Activated CD4-positive, alpha-beta memory T cell treated with anti-CD3 and anti-CD28 coated beads for 36 hours (primary cell): ENCODE data around the gene C19orf53. TPM values are rescaled to one million over a fixed set of nuclear protein-coding genes. Genes with fewer than 3 reads are reported as not detected.

Experiments used
- CTCF ChIA-PET: fragments of 350-600 bp; sonication (Branson Sonifier 250); formaldehyde crosslinking; loops from one replicate; lab custom pipeline; 2021; ENCODE audit warnings: antibody characterized with exemption, inconsistent platforms; lab: Charles Lee
- POLR2A ChIA-PET: fragments of 350-600 bp; sonication (Branson Sonifier 250); formaldehyde crosslinking; loops from one replicate; lab custom pipeline; 2021; ENCODE audit warnings: antibody characterized with exemption; lab: Charles Lee
- DNase-seq: peaks from one replicate; pipeline ENCODE4 v3.0.0-alpha.2; 2020
- H3K27ac Mint-ChIP-seq: one replicate; pipeline ENCODE4 v1.8.0; 2021; ENCODE audit warnings: mixed read lengths
- H3K27me3 Mint-ChIP-seq: one replicate; pipeline ENCODE4 v1.8.0; 2021; ENCODE audit warnings: mixed read lengths
- H3K36me3 Mint-ChIP-seq: one replicate; pipeline ENCODE4 v1.8.0; 2021; ENCODE audit warnings: mixed read lengths
- H3K4me1 Mint-ChIP-seq: one replicate; pipeline ENCODE4 v1.8.0; 2021; ENCODE audit warnings: low read depth, mixed read lengths
- H3K4me3 Mint-ChIP-seq: one replicate; pipeline ENCODE4 v1.8.0; 2021; ENCODE audit warnings: mild to moderate bottlenecking, mixed read lengths
- H3K9me3 Mint-ChIP-seq: one replicate; pipeline ENCODE4 v1.8.0; 2021; ENCODE audit warnings: mixed read lengths
- intact Hi-C: fragments of 100-400 bp; cut with micrococcal nuclease; formaldehyde crosslinking; loops from one replicate; pipeline ENCODE4 v1.15.1; 2023
- total RNA-seq, 2 experiments: library from RNA; stranded (reverse); gene quantifications; one replicate each; pipeline ENCODE4 v1.2.3, GENCODE V29; 2021

C19orf53 gene
- 100 to 1,000 TPM; 124 to 142 TPM for total RNA-seq

DNA sequence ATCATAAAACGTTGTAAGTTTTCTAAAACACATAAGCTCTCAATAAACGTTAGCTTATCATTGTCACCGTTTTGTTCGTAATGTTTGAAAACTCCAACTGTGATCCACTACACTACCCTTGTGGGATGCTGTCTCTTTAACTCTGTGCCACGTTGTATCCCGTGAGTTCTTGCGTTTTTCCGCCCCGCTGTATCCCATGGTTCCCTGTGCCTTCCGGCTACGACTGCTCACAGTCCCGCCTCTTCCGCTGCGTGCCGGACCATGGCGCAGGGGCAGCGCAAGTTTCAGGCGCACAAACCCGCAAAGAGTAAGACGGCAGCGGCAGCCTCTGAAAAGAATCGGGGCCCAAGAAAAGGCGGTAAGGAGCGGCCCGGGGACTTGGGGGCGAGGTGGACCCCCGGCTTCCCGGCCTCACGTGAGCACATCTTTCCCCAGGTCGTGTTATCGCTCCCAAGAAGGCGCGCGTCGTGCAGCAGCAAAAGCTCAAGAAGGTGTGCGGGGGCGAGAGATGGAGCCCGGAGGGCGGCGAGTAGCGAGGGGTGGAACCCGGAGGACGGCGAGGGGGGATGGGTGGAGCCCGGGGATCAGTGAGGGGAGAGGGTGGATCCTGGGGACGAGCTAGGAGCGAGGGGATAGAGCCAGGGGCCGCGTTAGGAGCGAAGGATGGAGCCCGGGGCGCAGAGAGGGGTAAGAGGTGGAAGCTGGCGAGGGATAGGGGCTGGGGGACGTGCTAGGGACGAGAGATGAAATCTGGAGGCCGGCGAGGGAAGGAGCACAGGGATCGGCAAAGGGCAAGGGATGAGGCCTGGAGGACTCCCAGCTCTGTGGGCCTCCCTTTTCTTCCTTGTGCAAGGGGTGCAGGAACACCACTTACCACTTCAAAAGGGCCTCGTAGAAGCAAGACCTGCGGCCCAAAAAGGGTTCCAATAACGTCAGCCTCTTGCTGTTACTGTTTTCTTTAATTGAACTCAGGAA is at the start of gene C19orf53:
C19orf53 (plus strand) TSS at position 240 of the 975 bp plus-strand sequence; CDS start at position 262, 22 bp downstream.
- Mint-ChIP-seq H3K27ac (peak within 1 kb of the TSS; percentile 96), H3K4me3 (peak within 1 kb of the TSS; percentile 96), H3K4me1 (peaks cover 21% of the 10 kb centered on the region), H3K36me3 (peaks cover 12% of the 10 kb centered on the region), H3K9me3 (no peaks in the 10 kb centered on the region), H3K27me3 (no peaks in the 10 kb centered on the region)
- DNase-seq: peak; percentile 93
- intact Hi-C loops: loop anchor here (10.0 kb wide), 1 partner anchor 310 kb away; the partner anchor contains the start of gene C19orf67
- POLR2A ChIA-PET: interaction anchor here (0.6 to 2.6 kb wide), 14 partner anchors 9 to 610 kb away, joined by 3 to 14 read pairs (median 6); partner anchors contain the start of genes MRI1 and ZSWIM4
- CTCF ChIA-PET: interaction anchor here (0.6 to 3.5 kb wide), 8 partner anchors 9 to 216 kb away, joined by 3 to 30 read pairs (median 8); a partner anchor contains a TSS

DNA sequence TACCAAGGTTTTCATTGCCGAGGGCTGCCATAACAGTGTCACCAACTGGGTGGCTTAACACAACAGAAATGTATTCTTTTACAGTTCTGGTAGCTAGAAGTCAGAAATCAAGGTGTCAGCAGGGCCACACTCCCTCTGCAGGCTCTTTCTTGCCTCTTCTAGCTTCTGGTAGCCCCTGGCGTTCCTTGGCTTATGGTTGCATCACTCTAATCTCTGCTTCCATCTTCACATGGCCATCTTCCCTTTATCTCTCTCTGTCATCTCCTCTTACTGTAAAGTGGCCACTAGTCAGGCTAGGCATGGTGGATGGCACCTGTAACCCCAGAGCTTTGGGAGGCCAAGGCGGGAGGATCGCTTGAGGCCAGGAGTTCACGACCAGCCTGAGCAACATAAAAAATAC is 47.9 kb upstream of the C19orf53 start:
- ChIA-PET POLR2A (no interaction called here), CTCF (no interaction called here)
- H3K36me3 Mint-ChIP-seq: no peaks in the 10 kb centered on the region
- H3K4me1 Mint-ChIP-seq: peaks cover 18% of the 10 kb centered on the region
- intact Hi-C loops: no loop called here
- no peak for DNase-seq
- no peaks in the 10 kb centered on the region for H3K9me3 Mint-ChIP-seq
- H3K27me3 Mint-ChIP-seq: no peaks in the 10 kb centered on the region
- no peak overlapping the region for H3K4me3 Mint-ChIP-seq
- H3K27ac Mint-ChIP-seq: no peak overlapping the region

DNA sequence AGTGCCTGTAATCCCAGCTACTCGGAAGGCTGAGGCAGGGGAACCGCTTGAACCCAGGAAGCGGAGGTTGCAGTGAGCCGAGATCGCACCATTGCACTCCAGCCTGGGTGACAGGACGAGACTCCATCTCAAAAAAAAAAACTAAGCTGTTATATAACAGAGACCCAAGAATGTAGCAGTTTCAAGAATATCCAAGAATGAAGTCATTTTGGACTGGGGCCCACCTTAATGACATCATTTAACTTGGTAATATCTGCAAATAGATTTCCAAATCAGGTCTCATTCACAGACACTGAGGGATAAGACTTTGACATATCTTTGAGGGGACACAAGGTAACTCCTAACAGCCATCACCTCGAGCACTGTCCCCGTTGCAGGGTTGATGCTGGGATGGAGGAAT is 46.5 kb upstream of the C19orf53 start:
- no peaks in the 10 kb centered on the region for H3K36me3 Mint-ChIP-seq
- H3K27me3 Mint-ChIP-seq: no peaks in the 10 kb centered on the region
- H3K27ac Mint-ChIP-seq: no peak overlapping the region
- intact Hi-C loops: no loop called here
- ChIA-PET CTCF (no interaction called here), POLR2A (no interaction called here)
- H3K4me1 Mint-ChIP-seq: peaks cover 22% of the 10 kb centered on the region
- H3K4me3 Mint-ChIP-seq: no peak overlapping the region
- no peaks in the 10 kb centered on the region for H3K9me3 Mint-ChIP-seq
- DNase-seq: no peak

DNA sequence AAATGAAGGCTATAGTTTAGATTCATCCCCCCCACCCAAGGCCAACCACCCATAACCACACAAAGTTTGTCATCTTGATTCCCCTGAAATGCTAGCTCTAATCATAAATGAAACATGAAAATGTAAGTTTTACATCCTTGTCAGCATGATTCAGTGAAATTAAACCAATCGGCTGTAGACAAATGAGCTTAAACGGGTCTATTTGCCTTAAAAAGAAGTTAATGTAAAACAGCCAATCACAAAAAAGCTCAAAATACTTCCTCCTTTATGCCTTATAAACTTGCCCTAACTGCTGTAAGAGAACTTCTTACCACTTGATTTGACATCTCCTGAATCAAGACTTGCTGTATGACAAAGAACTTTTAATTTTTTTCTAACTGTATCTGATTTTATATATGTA is 44.4 kb upstream of the C19orf53 start:
- POLR2A ChIA-PET: no interaction called here

DNA sequence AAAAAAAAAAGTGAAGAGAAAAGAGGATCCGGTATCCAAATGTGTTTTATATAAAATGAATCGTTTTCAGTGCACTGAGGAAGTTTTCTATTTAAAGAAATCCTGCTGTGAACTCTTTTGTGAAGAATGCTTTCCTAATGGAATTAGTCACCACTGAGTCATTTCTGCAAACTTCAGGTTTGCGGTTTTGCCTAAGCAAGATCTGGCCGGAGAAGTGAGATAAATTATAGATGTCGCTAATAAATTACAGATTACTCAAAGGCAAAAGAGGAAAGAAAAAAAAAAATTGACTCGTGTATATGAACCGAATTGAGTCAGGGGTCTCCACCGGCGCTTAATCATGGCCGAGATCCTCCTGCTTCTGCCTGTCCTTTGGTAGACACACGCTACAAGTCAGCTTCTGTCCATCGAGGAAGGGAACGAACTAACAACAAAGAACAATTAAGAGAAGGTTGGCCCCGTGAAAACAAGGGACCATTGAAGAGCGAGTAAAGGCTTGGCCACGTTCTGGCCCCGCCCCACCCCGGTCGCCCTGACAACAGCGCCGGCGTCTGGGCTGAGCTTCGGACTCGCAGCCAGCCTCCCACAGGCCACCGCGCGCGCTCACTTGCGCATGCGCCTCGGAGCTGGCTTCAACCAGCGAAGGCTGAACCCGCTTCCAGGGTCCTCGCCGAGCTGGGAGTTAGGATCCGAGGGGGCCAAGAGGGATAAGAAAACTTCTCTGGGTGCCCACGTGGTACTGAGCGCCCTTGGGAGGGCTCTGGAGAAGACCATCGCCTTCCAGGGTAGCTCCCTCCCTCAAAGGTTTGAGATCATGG is 42.9 kb upstream of the C19orf53 start:
- Mint-ChIP-seq H3K4me1 (peaks cover 22% of the 10 kb centered on the region), H3K9me3 (no peaks in the 10 kb centered on the region), H3K4me3 (peak overlapping the region; percentile 79), H3K27me3 (no peaks in the 10 kb centered on the region), H3K36me3 (no peaks in the 10 kb centered on the region), H3K27ac (peak overlapping the region; percentile 96)
- intact Hi-C loops: loop anchor here (1.0 to 5.0 kb wide), 2 partner anchors 16 to 131 kb away; a partner anchor contains a TSS
- DNase-seq: peak; percentile 96
- ChIA-PET CTCF (interaction anchor here (0.6 to 1.3 kb wide), 8 partner anchors 9 to 406 kb away, joined by 3 to 7 read pairs (median 4); partner anchors contain the start of gene C19orf53), POLR2A (interaction anchor here (1.0 to 1.5 kb wide), 6 partner anchors 17 to 115 kb away, joined by 3 to 13 read pairs (median 5); partner anchors contain the start of genes C19orf53 and ZSWIM4)

More for the DNA sequence above, 44.4 kb upstream of the C19orf53 start:
- Mint-ChIP-seq H3K27me3 (no peaks in the 10 kb centered on the region), H3K9me3 (no peaks in the 10 kb centered on the region), H3K4me1 (peaks cover 22% of the 10 kb centered on the region), H3K36me3 (no peaks in the 10 kb centered on the region), H3K4me3 (peak overlapping the region; percentile 9), H3K27ac (peak overlapping the region; percentile 96)
- intact Hi-C loops: loop anchor here (5.0 kb wide), 1 partner anchor 132 kb away; no protein-coding TSS in a partner anchor
- CTCF ChIA-PET: interaction anchor here (0.6 to 1.2 kb wide), 6 partner anchors 8 to 140 kb away, joined by 3 to 4 read pairs (median 3); partner anchors contain the start of gene C19orf53
- no peak for DNase-seq

DNA sequence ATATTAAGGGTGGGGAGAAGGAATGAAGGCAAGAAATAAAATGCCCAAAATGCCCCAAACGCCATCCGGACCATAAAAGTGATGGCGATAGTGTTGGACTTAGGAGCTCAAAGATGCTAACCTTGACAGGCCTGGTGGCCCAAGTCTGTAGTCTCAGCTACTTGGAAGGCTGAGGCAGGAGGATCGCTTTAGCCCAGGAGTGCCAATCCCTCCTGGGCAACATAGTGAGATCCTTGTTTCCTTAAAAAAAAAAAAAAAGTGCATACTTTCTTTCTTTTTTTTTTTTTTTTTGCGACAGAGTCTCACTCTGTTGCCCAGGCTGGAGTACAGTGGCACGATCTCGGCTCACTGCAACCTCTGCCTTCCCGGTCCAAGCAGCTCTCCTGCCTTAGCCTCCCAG is 41.9 kb upstream of the C19orf53 start:
- Mint-ChIP-seq H3K27ac (peak overlapping the region; percentile 80), H3K4me1 (peaks cover 22% of the 10 kb centered on the region), H3K27me3 (no peaks in the 10 kb centered on the region), H3K36me3 (no peaks in the 10 kb centered on the region), H3K4me3 (peak overlapping the region; percentile 79), H3K9me3 (no peaks in the 10 kb centered on the region)
- DNase-seq: no peak
- ChIA-PET CTCF (interaction anchor here (1.0 to 1.3 kb wide), 5 partner anchors 10 to 129 kb away, joined by 4 to 6 read pairs (median 4); a partner anchor contains a TSS), POLR2A (interaction anchor here (1.0 to 1.5 kb wide), 4 partner anchors 21 to 63 kb away, joined by 3 to 8 read pairs (median 4); partner anchors contain the start of genes C19orf53 and ZSWIM4)
- intact Hi-C loops: loop anchor here (5.0 kb wide), 1 partner anchor 130 kb away; no protein-coding TSS in a partner anchor

DNA sequence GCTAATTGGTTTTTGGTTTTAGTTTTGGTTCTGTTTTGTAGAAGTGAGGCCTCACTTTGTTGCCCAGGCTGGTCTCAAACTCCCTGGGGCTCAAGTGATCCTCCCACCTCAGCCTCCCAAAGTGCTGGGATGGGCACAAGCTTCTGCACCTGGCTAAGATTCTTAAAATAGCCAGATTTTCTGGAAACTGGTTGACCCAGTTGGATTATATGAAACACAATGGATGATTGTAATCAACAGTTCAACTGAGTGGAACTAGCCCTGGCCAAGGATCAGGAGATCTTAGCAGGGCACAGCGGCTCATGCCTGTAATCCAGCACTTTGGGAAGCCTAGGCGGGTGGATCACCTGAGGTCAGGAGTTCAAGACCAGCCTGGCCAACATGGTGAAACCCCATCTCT is 39.5 kb upstream of the C19orf53 start:
- no peaks in the 10 kb centered on the region for H3K36me3 Mint-ChIP-seq

DNA sequence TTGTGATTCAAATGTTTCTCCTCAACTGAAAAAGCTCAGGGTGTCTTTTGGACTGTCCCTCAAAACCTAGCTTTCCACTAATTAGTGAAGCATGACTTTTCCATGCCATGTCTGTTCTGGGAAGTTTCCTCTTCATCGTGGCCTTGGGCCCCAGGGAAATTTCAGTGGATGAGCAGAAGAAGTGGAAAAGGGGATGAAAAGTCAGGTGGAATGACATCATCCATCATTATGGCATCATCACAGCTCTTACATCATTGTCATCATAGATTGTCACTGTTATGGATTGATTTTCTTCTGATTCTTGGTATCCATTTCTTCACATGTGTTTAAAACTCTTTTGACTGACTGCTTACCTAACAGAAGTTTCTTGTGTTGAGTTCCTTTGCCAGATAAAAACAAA is 36.2 kb upstream of the C19orf53 start:
- CTCF ChIA-PET: interaction anchor here (0.6 kb wide), 1 partner anchor 265 kb away, joined by 3 read pairs; no protein-coding TSS in a partner anchor
- intact Hi-C loops: no loop called here
- no peak overlapping the region for H3K4me3 Mint-ChIP-seq
- H3K9me3 Mint-ChIP-seq: no peaks in the 10 kb centered on the region
- no peaks in the 10 kb centered on the region for H3K36me3 Mint-ChIP-seq
- no peaks in the 10 kb centered on the region for H3K27me3 Mint-ChIP-seq
- DNase-seq: no peak
- no peaks in the 10 kb centered on the region for H3K4me1 Mint-ChIP-seq
- POLR2A ChIA-PET: no interaction called here
- H3K27ac Mint-ChIP-seq: no peak overlapping the region

More for the DNA sequence above, 39.5 kb upstream of the C19orf53 start:
- H3K9me3 Mint-ChIP-seq: no peaks in the 10 kb centered on the region
- no peak overlapping the region for H3K4me3 Mint-ChIP-seq
- POLR2A ChIA-PET: no interaction called here
- peaks cover 20% of the 10 kb centered on the region for H3K4me1 Mint-ChIP-seq
- no peak overlapping the region for H3K27ac Mint-ChIP-seq
- no peaks in the 10 kb centered on the region for H3K27me3 Mint-ChIP-seq
- DNase-seq: no peak
- CTCF ChIA-PET: no interaction called here
- intact Hi-C loops: loop anchor here (5.0 kb wide), 1 partner anchor 128 kb away; no protein-coding TSS in a partner anchor

DNA sequence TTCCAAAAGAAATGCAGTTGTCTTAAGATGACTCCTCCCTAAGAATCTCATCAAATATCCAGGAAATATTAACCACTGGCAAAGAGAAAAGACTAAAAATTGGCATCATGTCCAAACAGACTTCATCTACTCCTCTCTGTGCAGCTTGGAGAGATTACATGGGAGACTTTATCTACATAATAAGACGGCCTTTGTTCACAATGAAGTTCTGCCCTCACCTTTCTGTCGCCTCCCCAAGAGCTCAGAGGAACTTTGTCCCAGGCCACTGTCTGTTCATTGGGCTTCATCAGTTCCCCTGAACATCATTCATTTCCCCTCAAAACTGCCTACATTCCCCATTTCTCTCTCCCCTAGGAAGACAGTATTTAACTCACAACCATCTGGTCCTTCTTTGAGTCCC is 32.4 kb upstream of the C19orf53 start:
- intact Hi-C loops: no loop called here
- H3K9me3 Mint-ChIP-seq: peaks cover 1% of the 10 kb centered on the region
- POLR2A ChIA-PET: no interaction called here

DNA sequence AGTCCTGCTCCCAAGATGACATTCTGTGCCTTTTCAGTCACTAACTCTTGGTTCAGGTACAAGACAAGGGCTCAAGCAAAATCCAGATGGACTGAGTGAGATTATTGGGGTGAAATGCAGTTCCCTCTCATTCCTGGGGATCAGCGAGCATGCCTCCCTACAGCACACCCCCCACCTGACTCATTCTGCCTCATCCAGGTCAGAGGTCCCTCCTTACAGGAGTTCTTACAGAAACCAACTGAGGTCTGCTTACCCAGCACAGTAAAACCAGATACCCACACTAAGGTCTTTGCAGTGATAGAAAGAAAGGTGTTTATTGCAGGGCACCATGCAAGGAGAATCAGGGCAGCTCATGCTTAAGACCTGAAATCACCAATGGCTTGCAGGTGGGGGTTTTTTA is 31.5 kb upstream of the C19orf53 start:
- no peak for DNase-seq
- H3K9me3 Mint-ChIP-seq: peaks cover 7% of the 10 kb centered on the region
- peaks cover 8% of the 10 kb centered on the region for H3K4me1 Mint-ChIP-seq
- H3K36me3 Mint-ChIP-seq: no peaks in the 10 kb centered on the region
- ChIA-PET CTCF (no interaction called here), POLR2A (no interaction called here)
- H3K27ac Mint-ChIP-seq: no peak overlapping the region
- H3K27me3 Mint-ChIP-seq: no peaks in the 10 kb centered on the region
- intact Hi-C loops: no loop called here
- no peak overlapping the region for H3K4me3 Mint-ChIP-seq

More for the DNA sequence above, 32.4 kb upstream of the C19orf53 start:
- CTCF ChIA-PET: no interaction called here
- DNase-seq: no peak
- H3K36me3 Mint-ChIP-seq: no peaks in the 10 kb centered on the region
- H3K4me1 Mint-ChIP-seq: peaks cover 1% of the 10 kb centered on the region
- H3K27me3 Mint-ChIP-seq: no peaks in the 10 kb centered on the region
- no peak overlapping the region for H3K27ac Mint-ChIP-seq
- H3K4me3 Mint-ChIP-seq: no peak overlapping the region

DNA sequence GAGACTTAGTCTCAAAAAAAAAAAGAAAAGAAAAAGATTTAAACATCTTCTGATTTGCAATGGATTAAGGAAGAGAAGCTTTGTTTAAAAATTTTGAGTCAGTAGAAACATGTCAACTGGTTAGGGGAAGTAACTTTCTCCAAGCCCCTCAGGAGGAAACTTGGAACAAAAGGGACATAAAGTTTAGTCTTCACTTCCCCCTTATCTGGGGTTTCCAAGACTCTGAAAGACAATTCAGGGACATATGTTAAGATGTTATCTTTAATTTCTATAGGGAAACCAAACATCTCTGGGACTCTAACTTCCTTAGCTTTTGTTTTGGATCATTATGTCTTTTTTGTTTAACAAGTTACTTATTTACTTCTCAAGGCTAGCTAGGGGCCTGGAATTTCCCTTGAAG is 30.1 kb upstream of the C19orf53 start:
- Mint-ChIP-seq H3K4me3 (no peak overlapping the region), H3K27ac (no peak overlapping the region), H3K27me3 (no peaks in the 10 kb centered on the region), H3K4me1 (peaks cover 18% of the 10 kb centered on the region), H3K36me3 (no peaks in the 10 kb centered on the region), H3K9me3 (peaks cover 7% of the 10 kb centered on the region)
- POLR2A ChIA-PET: no interaction called here
- intact Hi-C loops: no loop called here
- DNase-seq: no peak
- CTCF ChIA-PET: interaction anchor here (1.0 kb wide), 1 partner anchor 466 kb away, joined by 3 read pairs; no protein-coding TSS in a partner anchor
